Testis (tissue), 3 donors: ENCODE measurements around the gene PLB1. TPM values are rescaled to one million over a fixed set of nuclear protein-coding genes. Genes with fewer than 3 reads are reported as not detected.

Experiments used
- DNase-seq: peaks from one replicate; pipeline ENCODE4 v3.0.0-alpha.2; 2019
- H3K27ac ChIP-seq, 2 donors: fragments of 200-600 bp; sonication (generic); one replicate each; pipeline ENCODE4 v1.5.1; 2019
- H3K27me3 ChIP-seq: fragments of 200-600 bp; sonication (generic); one replicate; pipeline ENCODE4 v1.5.1; 2019
- H3K36me3 ChIP-seq: fragments of 200-600 bp; sonication (generic); one replicate; pipeline ENCODE4 v1.5.1; 2017; ENCODE audit warnings: low read depth; ENCODE audit errors: missing control alignments
- H3K4me1 ChIP-seq: fragments of 200-600 bp; sonication (generic); one replicate; pipeline ENCODE4 v1.5.1; 2019
- H3K4me3 ChIP-seq, 2 donors: fragments of 200-600 bp; sonication (generic); one replicate each; pipeline ENCODE4 v1.5.1; 2017 to 2019
- H3K9me3 ChIP-seq: fragments of 200-600 bp; sonication (generic); one replicate; pipeline ENCODE4 v1.5.1; 2017
- POLR2A ChIP-seq: fragments of 450-650 bp; IDR thresholded peaks from one replicate; pipeline ENCODE4 v1.6.1; 2017; ENCODE audit warnings: antibody characterized with exemption, mild to moderate bottlenecking, moderate library complexity
- WGBS, 2 donors: methylation state at CpG; one replicate each; pipeline ENCODE4 v1.1.5; 2018; 5-methylcytosine and 5-hydroxymethylcytosine counted together
- intact Hi-C: fragments of 100-400 bp; cut with DNase I; formaldehyde crosslinking; loops from one replicate; pipeline ENCODE4 v1.15.1; 2023; ENCODE audit warnings: low total_unique reads
- polyA plus RNA-seq: library from polyadenylated mRNA; stranded (reverse); fragments of 350-450 nt; fragmentation: Illumina TruSeq; extraction: RNeasy Lipid Tissue Mini Kit (QIAGEN cat#74804); gene quantifications from one replicate; pipeline ENCODE4 v1.2.3, GENCODE V29; 2014; ENCODE audit warnings: low read depth, low replicate concordance; ENCODE audit not compliant: insufficient read depth
- total RNA-seq, 2 donors: library from RNA; depleted of rRNA; stranded (reverse); fragments of >200 nt; gene quantifications; one replicate each; pipeline ENCODE4 v1.2.3, GENCODE V29; 2016
- TF ChIP-seq, protein P1 (sequence below), 3 experiments: fragments of 450-650 bp in 2 of 3; fragments of 200-600 bp in 1 of 3; sonication (generic) in 1 of 3; IDR thresholded peaks; one replicate each; pipeline ENCODE4 v1.5.1; 2016 to 2019; ENCODE audit warnings: antibody characterized with exemption in 3 of 3, mild to moderate bottlenecking in 2 of 3, moderate library complexity in 1 of 3

PLB1 gene
- total and polyA plus RNA-seq, 3 donors from 2014 or later = 7.6 to 10.9 (median 10.4) TPM

DNA sequence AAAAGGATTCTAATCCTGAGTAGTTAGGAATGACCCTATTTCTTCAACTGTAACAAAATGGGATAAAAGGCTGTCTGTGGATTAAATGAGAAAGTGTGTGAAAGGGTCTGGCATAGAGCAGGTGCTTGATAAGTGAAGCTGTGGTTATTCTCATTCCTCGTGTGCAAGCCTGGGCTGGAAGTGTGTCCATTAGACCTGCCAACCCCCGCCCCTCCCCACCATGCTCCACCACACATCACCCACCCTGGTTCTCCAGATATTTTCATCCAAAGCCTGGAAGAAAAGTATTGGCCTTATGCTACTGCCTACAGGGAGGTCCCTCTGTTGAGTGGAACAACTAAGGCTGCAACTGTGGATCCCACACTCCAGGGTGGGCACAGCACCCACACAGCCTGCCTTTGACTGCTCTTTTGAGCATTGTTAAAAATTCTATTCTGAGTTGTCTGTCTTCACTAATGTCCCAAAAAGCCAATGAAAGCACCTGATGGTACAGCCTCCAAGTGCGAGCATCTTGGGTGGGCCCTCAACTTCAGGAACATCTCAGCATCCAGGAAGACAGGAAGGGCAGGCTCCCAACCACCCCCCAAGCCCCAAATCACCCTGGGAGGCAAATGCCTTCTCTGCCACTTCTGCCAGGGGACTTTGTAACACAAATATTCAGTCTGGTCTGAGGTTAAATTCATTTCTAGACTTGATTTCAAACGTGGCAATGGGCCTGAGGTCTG lies 153.0 kb downstream of the PLB1 start:
- intact Hi-C loops = no loop called here
- Histone ChIP-seq H3K27ac (peak overlapping the region; percentile 75 to 78), H3K27me3 (no peaks in the 10 kb centered on the region), H3K9me3 (no peaks in the 10 kb centered on the region), H3K36me3 (no peaks in the 10 kb centered on the region), H3K4me1 (peaks cover 43% of the 10 kb centered on the region), H3K4me3 (no peak overlapping the region)
- TF ChIP-seq, protein P1, sequence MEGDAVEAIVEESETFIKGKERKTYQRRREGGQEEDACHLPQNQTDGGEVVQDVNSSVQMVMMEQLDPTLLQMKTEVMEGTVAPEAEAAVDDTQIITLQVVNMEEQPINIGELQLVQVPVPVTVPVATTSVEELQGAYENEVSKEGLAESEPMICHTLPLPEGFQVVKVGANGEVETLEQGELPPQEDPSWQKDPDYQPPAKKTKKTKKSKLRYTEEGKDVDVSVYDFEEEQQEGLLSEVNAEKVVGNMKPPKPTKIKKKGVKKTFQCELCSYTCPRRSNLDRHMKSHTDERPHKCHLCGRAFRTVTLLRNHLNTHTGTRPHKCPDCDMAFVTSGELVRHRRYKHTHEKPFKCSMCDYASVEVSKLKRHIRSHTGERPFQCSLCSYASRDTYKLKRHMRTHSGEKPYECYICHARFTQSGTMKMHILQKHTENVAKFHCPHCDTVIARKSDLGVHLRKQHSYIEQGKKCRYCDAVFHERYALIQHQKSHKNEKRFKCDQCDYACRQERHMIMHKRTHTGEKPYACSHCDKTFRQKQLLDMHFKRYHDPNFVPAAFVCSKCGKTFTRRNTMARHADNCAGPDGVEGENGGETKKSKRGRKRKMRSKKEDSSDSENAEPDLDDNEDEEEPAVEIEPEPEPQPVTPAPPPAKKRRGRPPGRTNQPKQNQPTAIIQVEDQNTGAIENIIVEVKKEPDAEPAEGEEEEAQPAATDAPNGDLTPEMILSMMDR (IDR thresholded peaks at IDR 0.05) = no peak
- no peak for TF ChIP-seq POLR2A
- WGBS, 2 donors = 76 to 82% methylated on average over 4 of the region's 4 CpGs
- no peak for DNase-seq

DNA sequence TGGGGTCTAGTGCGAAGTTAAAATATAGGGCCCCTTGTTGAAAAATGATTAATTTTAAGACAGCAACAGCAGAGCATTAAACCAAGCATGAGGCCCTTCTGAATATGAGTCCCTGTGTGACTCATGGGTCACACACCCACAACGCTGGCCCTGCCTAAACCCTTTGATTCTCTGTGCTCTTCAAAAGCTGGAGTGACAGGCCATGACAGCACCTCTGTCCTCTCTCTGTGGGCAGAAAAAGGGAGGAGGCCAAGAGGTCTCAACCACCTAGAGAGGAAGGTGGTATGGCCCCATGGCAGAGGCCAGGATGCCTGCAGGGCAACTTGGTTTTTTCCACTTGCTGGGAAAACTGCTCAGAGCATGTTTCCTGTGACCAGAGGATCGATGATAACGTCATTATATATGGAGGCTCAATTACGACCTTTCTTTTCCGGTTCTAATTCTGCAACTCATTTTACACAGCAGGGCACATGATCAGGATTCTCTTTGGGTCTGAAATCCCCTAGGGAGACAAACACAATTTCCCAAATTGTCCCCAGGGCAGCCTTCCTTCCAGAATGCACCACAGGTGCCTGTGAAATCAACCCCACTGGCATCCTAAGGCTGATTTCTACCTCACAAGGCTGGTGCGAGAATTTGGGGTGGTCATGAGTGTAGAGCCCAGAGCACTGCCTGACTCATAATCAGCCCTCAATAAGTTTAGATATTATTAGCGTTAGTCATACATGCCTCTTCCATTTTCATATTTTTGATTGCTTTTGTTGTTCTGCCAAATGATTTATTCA lies 153.8 kb downstream of the PLB1 start:
- DNase-seq = no peak

DNA sequence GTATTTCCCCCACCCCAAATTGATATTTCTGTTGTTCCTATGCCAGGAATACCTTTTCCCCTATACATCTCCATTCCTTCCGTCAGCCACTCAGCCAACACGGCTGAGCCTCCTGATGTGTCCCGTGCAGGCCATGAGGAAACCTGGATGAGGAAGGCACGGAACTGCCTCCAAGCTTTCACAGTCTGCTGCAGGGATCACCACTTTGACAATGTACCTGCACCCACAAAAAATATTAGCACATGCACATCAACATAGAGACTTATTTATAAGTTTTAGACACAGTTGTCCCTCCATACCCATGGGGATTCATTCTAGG lies 154.4 kb downstream of the PLB1 start:
- Histone ChIP-seq H3K36me3 (no peaks in the 10 kb centered on the region), H3K4me3 (no peak overlapping the region), H3K4me1 (peaks cover 29% of the 10 kb centered on the region), H3K27me3 (no peaks in the 10 kb centered on the region), H3K9me3 (no peaks in the 10 kb centered on the region), H3K27ac (no peak overlapping the region)
- TF ChIP-seq, protein P1 (IDR thresholded peaks at IDR 0.05) = no peak
- no peak for TF ChIP-seq POLR2A
- 83 to 99% methylated on average over 4 of the region's 4 CpGs for WGBS, 2 donors
- intact Hi-C loops = no loop called here
- DNase-seq = no peak

More for the DNA sequence above, 153.8 kb downstream of the PLB1 start:
- TF ChIP-seq, protein P1 (IDR thresholded peaks at IDR 0.05) = no peak
- TF ChIP-seq POLR2A = no peak
- H3K9me3 ChIP-seq = no peaks in the 10 kb centered on the region
- intact Hi-C loops = no loop called here
- no peaks in the 10 kb centered on the region for H3K27me3 ChIP-seq
- no peaks in the 10 kb centered on the region for H3K36me3 ChIP-seq
- 89 to 96% methylated on average over 8 of the region's 8 CpGs for WGBS, 2 donors
- no peak overlapping the region for H3K27ac ChIP-seq
- no peak overlapping the region for H3K4me3 ChIP-seq
- peaks cover 35% of the 10 kb centered on the region for H3K4me1 ChIP-seq

DNA sequence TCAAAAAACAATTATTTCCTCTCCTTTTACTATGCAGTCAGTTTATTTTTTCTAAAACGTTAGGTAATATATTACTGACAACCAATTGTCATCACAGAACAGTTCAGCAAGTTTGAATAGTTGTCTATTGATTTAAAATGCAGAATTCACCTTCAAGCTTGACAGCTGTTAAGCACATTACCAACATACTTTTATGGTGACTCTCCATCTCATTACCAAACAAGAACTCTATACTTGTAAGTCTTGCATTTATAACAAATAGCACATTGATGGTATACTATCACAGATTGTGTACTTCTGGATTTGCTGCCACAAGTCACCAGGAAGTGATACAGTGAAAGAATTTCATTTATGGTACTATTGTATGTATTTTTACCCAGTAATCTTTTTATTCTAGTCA lies 156.4 kb downstream of the PLB1 start:
- Histone ChIP-seq H3K4me1 (peaks cover 12% of the 10 kb centered on the region), H3K4me3 (no peak overlapping the region), H3K27me3 (no peaks in the 10 kb centered on the region), H3K9me3 (no peaks in the 10 kb centered on the region), H3K36me3 (no peaks in the 10 kb centered on the region), H3K27ac (no peak overlapping the region)
- intact Hi-C loops = no loop called here
- TF ChIP-seq POLR2A = no peak
- TF ChIP-seq, protein P1 (IDR thresholded peaks at IDR 0.05) = no peak
- 76 to 85% methylated on average over 1 of the region's 1 CpG for WGBS, 2 donors
- no peak for DNase-seq
